ENCODE results near the gene IQGAP3.

IQGAP3 gene

DNA sequence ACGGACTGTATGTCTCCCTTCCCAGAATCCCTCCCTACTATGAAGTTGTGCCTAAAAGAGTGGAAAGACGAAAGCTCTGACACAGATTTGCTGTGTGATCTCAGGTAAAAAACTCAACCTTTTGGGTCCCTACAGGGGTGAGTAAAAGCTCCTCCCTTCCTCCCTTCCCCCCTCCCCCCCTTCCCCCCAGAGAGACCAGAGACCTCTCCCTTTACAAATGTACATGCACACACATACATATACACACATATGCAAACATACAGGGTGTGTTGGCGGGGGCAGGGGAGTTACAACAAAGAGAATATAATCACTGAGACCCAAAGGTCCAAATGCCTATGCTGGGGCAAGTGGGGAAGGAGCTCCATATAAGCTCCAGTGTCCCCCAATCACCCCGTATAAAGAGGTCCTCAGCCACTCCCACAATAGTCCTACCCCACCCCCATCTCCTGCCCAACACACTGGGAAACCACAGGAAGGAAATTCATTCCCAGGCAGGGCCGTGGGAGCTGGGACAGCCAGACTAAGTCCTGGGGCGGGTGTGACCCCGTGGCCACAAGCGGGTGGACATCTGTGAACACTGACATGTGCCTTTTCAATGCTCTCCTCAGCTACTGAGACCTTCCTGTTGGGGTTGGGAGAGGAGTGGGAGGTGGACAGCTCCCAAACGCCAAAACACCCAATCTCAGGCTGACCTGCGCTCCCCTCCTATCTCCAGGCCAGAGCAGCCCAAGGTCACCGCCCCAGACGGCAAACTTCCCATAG lies 73.8 kb downstream of the IQGAP3 start:
- TF ChIP-seq, protein P1, sequence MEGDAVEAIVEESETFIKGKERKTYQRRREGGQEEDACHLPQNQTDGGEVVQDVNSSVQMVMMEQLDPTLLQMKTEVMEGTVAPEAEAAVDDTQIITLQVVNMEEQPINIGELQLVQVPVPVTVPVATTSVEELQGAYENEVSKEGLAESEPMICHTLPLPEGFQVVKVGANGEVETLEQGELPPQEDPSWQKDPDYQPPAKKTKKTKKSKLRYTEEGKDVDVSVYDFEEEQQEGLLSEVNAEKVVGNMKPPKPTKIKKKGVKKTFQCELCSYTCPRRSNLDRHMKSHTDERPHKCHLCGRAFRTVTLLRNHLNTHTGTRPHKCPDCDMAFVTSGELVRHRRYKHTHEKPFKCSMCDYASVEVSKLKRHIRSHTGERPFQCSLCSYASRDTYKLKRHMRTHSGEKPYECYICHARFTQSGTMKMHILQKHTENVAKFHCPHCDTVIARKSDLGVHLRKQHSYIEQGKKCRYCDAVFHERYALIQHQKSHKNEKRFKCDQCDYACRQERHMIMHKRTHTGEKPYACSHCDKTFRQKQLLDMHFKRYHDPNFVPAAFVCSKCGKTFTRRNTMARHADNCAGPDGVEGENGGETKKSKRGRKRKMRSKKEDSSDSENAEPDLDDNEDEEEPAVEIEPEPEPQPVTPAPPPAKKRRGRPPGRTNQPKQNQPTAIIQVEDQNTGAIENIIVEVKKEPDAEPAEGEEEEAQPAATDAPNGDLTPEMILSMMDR (IDR thresholded peaks at IDR 0.05; ENCODE audit: unreplicated experiment in 3 of 3) = no peak
- H3K27ac Mint-ChIP-seq = peak overlapping the region; percentile 89 to 96 (median 92)
- no peaks in the 10 kb centered on the region for H3K9me3 Mint-ChIP-seq
- H3K27me3 Mint-ChIP-seq (ENCODE audit: low read depth) = no peaks in the 10 kb centered on the region
- H3K4me1 Mint-ChIP-seq = peaks cover 78% of the 10 kb centered on the region
- peaks cover 4% of the 10 kb centered on the region for H3K36me3 Mint-ChIP-seq (ENCODE audit: low read depth)
- H3K4me3 Mint-ChIP-seq = peak overlapping the region; percentile 95 to 98 (median 97)

DNA sequence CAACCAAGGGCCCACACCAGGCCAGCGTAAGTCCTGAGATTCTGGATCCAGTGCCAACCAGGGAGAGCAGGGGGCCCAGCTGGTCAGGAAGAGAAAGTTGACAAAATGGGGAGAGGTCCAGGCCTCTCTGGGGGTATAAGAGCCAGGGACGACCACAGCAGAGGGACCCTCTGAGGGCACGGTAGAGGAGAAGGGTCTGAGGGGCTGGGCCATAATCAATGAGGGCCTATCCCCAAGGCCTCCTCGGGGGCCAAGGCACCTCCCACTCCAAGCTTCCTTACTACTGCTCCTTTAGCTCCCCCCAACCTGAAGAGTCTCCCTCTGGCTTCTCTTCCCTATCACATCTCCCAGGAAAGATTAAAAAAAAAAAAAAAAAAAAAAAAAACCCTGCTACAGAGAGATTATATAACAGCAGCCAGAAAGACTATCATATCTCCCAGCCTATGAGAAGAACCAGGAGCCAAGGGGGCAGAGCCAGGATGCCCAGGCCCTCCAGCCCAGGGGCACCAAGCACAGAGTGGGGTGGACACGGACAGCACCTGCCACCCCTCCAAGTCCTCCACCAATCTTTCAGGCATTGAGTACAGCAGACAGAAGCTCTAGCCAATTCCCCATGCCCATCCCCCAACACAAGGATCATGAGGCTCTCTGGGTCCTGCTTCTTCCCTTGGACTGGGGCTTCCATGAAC lies 74.5 kb downstream of the IQGAP3 start:
- Mint-ChIP-seq H3K4me1 (peaks cover 78% of the 10 kb centered on the region), H3K36me3 (ENCODE audit: low read depth) (peaks cover 4% of the 10 kb centered on the region), H3K27ac (peak overlapping the region; percentile 74 to 89 (median 77)), H3K4me3 (peak overlapping the region; percentile 95 to 98 (median 97)), H3K9me3 (no peaks in the 10 kb centered on the region), H3K27me3 (ENCODE audit: low read depth) (no peaks in the 10 kb centered on the region)
- TF ChIP-seq, protein P1 (IDR thresholded peaks at IDR 0.05; ENCODE audit: unreplicated experiment in 3 of 3) = no peak

DNA sequence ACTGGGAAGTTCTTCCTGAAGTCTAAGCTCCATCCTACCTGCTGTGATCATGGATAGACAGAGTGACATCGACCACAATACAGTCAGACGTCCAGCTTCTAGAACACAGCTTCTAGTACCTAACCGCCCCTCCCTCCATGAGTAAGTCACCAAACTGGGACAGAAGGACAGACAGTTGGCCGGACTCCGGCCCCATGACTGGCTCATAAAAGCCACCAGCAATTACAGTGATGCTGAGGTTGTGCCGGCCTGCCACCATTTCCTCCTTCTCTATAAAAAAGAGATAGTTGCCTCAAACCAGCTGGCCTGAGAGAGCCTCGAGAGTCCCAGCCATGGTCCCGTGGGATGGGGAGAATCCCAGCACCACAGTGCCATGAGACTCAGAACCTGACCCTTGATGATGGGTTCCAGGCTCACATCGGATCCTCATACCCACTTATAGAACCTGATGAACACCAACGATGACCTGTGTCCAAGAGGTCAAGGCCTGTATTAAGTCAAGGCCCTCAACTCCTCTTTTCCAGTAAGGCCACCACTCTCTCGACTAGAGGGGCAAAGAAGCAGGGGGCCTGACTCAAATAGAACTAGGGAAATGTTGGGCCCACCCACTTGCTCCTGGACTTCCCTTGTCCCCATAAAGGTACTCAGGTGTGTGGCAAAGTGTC lies 75.2 kb downstream of the IQGAP3 start:
- no peaks in the 10 kb centered on the region for H3K9me3 Mint-ChIP-seq
- TF ChIP-seq, protein P1 (IDR thresholded peaks at IDR 0.05; ENCODE audit: unreplicated experiment in 3 of 3) = no peak
- peak overlapping the region in 2 of 3 experiments; percentile 65 to 74 for H3K27ac Mint-ChIP-seq
- H3K27me3 Mint-ChIP-seq (ENCODE audit: low read depth) = no peaks in the 10 kb centered on the region
- H3K4me3 Mint-ChIP-seq = peak overlapping the region; percentile 95 to 98 (median 97)
- peaks cover 78% of the 10 kb centered on the region for H3K4me1 Mint-ChIP-seq
- H3K36me3 Mint-ChIP-seq (ENCODE audit: low read depth) = peaks cover 4% of the 10 kb centered on the region

DNA sequence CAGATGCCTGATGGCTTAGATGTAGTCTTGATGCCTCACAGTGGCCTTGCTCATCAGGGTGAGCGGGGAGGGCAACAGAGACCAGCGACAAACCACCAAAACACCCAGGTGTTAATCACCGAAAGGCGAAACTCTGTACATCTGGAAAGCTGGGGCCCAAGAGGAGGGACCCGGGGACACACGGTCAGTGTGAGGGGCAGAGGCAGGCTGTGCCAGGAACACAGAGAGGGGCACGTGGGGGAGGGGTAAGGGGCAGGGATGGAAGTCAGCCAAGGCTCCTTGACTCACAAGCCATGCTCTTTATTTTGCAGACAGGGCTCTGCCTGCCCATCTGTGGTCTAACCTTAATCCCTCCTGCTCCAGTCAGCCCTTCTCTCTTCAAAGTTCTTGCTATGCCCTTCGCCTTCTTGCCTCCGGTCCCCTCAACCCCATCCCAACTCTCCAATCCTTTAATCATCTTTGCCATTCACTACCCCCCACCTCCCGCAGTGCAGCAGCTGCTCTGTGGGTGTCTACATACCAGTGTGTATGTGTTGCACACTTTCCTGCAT lies 76.1 kb downstream of the IQGAP3 start:
- TF ChIP-seq, protein P1 (IDR thresholded peaks at IDR 0.05; ENCODE audit: unreplicated experiment in 3 of 3) = no peak
- peak overlapping the region; percentile 13 to 81 (median 53) for H3K27ac Mint-ChIP-seq
- peaks cover 78% of the 10 kb centered on the region for H3K4me1 Mint-ChIP-seq
- H3K9me3 Mint-ChIP-seq = no peaks in the 10 kb centered on the region
- no peaks in the 10 kb centered on the region for H3K27me3 Mint-ChIP-seq (ENCODE audit: low read depth)
- peak overlapping the region; percentile 42 to 98 (median 97) for H3K4me3 Mint-ChIP-seq
- H3K36me3 Mint-ChIP-seq (ENCODE audit: low read depth) = peaks cover 4% of the 10 kb centered on the region

DNA sequence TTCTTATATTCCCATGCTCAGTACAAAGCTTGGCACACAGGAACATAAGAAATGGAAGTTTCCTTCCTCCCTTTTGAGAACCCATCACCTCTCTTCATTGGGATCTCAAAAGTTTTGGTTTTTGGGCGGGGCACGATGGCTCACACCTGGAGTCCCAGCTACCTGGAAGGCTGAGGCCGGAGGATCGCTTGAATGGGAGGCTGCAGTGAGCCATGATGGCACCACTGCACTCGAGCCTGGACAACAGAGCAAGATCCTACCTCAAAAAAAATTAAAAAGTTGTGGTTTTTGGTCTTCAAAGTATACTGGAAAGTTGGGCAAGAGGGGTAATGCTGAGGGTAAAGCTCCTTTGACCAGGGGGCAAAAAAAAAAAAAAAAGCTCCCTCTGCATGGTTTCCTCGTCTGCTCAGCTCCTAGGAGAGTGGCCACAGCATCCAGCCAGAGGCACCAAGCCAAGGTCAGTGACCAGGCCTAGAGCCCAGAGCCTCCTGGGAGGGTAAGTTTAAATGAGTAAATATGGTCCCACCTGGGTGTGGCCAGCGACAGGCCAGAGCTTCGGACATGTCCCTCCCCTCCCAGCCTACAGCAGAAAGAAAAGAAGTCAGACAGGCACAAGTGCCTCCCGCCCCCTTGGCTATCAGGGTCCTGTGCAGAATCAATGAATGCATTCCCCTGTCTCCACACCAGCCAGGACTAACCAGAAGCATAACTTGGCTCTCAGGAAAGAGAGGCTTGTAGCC lies 76.8 kb downstream of the IQGAP3 start:
- TF ChIP-seq, protein P1 (IDR thresholded peaks at IDR 0.05; ENCODE audit: unreplicated experiment in 3 of 3) = no peak
- Mint-ChIP-seq H3K36me3 (ENCODE audit: low read depth) (peaks cover 4% of the 10 kb centered on the region), H3K9me3 (no peaks in the 10 kb centered on the region)

More for the DNA sequence above, 76.8 kb downstream of the IQGAP3 start:
- peak overlapping the region; percentile 41 to 66 (median 42) for H3K4me3 Mint-ChIP-seq
- H3K27ac Mint-ChIP-seq = peak overlapping the region in 2 of 3 experiments; percentile 53 to 81
- H3K4me1 Mint-ChIP-seq = peaks cover 85% of the 10 kb centered on the region
- no peaks in the 10 kb centered on the region for H3K27me3 Mint-ChIP-seq (ENCODE audit: low read depth)

All from nephron (organoid).